ENCODE results near the gene SOWAHB.

The SOWAHB gene

DNA sequence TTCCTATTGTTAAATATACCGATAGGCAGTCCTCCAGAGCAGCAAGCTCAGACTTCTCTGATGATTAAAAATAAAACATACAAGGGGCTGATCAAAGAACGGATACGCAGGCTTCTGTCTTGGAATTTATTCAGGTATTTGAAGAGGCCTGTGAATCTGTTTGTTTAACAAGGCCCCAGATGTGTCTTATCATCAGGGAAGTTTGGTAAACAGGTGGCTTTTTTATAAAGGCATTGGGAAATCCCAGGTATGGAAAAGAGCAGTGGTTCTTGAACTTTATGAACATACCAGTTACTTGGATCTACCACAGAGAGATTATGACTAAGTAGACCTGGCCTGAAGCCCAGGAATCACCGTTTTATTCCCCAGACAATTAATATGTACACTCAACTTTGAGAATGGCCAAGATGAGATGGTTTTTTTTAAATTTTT lies 47.9 kb downstream of the SOWAHB start:
- DNase-seq (ENCODE audit: low read depth): no peak

Measured in T-helper 22 cell (primary cell).